Mucosa of rectum (tissue), 2 donors: ENCODE results near the gene ANKHD1.
A peak's percentile ranks its signal among the peaks of the same experiment; 100 is the strongest.

ENCODE experiments used
- H3K27ac ChIP-seq, 2 donors: one replicate each; pipeline ENCODE4 v1.7.0; 2013; ENCODE audit warnings: inconsistent platforms in 2 of 2, low read depth in 2 of 2, low read length in 2 of 2
- H3K27me3 ChIP-seq, 2 donors: one replicate each; pipeline ENCODE4 v1.7.0; 2013; ENCODE audit warnings: low read length in 2 of 2; ENCODE audit not compliant: control insufficient read depth in 2 of 2, insufficient read depth in 2 of 2
- H3K36me3 ChIP-seq, 2 donors: one replicate each; pipeline ENCODE4 v1.7.0; 2013; ENCODE audit warnings: low read length in 2 of 2; ENCODE audit not compliant: control insufficient read depth in 2 of 2, insufficient read depth in 2 of 2
- H3K4me1 ChIP-seq, 2 donors: one replicate each; pipeline ENCODE4 v1.7.0; 2013; ENCODE audit warnings: low read length in 2 of 2, mild to moderate bottlenecking in 1 of 2; ENCODE audit not compliant: control insufficient read depth in 2 of 2, insufficient read depth in 2 of 2
- H3K4me3 ChIP-seq, 2 donors: one replicate each; pipeline ENCODE4 v1.7.0; 2013; ENCODE audit warnings: low read length in 2 of 2
- H3K9ac ChIP-seq, 2 donors: one replicate each; pipeline ENCODE4 v1.7.0; 2013; ENCODE audit warnings: low read length in 2 of 2, low read depth in 1 of 2, mild to moderate bottlenecking in 1 of 2
- H3K9me3 ChIP-seq, 2 donors: one replicate each; pipeline ENCODE4 v1.7.0; 2013; ENCODE audit warnings: low read length in 2 of 2; ENCODE audit not compliant: control insufficient read depth in 2 of 2
- donor health status: healthy.
- donor health status: Normal muscosa, but diverticular disease.

The ANKHD1 gene

GRCh38 chr5:140513124-140513523 is 111.5 kb downstream of the ANKHD1 start:
- H3K36me3 ChIP-seq: peaks cover 47 to 57% of the 10 kb centered on the region in 2 donors

GRCh38 chr5:140524003-140524402 is 122.4 kb downstream of the ANKHD1 start:
- Histone ChIP-seq H3K9me3 (no peaks in the 10 kb centered on the region), H3K4me3 (no peak overlapping the region), H3K4me1 (no peaks in the 10 kb centered on the region), H3K27ac (no peak overlapping the region), H3K9ac (no peak overlapping the region), H3K36me3 (peaks cover 43 to 50% of the 10 kb centered on the region in 2 donors), H3K27me3 (no peaks in the 10 kb centered on the region)

More at GRCh38 chr5:140513124-140513523, 111.5 kb downstream of the ANKHD1 start:
- no peaks in the 10 kb centered on the region for H3K9me3 ChIP-seq
- H3K27me3 ChIP-seq: no peaks in the 10 kb centered on the region
- H3K4me1 ChIP-seq: no peaks in the 10 kb centered on the region
- no peak overlapping the region for H3K4me3 ChIP-seq
- H3K27ac ChIP-seq: no peak overlapping the region
- no peak overlapping the region for H3K9ac ChIP-seq

- Histone ChIP-seq H3K27me3 (no peaks in the 10 kb centered on the region), H3K27ac (no peak overlapping the region), H3K9ac (no peak overlapping the region), H3K36me3 (peaks cover 57 to 68% of the 10 kb centered on the region in 2 donors), H3K4me3 (no peak overlapping the region), H3K9me3 (no peaks in the 10 kb centered on the region), H3K4me1 (peaks cover 4 to 5% of the 10 kb centered on the region in 2 donors)
Measured at GRCh38 chr5:140540227-140540626, 138.6 kb downstream of the ANKHD1 start.

- no peak overlapping the region for H3K4me3 ChIP-seq
- H3K27me3 ChIP-seq: no peaks in the 10 kb centered on the region
- H3K27ac ChIP-seq: peak overlapping the region; percentile 63 to 69
- H3K36me3 ChIP-seq: peaks cover 43 to 58% of the 10 kb centered on the region in 2 donors
- no peaks in the 10 kb centered on the region for H3K9me3 ChIP-seq
- H3K9ac ChIP-seq: no peak overlapping the region
- H3K4me1 ChIP-seq: peaks cover 24 to 26% of the 10 kb centered on the region in 2 donors
Measured at GRCh38 chr5:140542972-140543371, 141.3 kb downstream of the ANKHD1 start.

GRCh38 chr5:140544986-140545385 is 143.4 kb downstream of the ANKHD1 start:
- no peak overlapping the region for H3K4me3 ChIP-seq
- H3K27me3 ChIP-seq: no peaks in the 10 kb centered on the region
- no peak overlapping the region for H3K9ac ChIP-seq
- peaks cover 32 to 42% of the 10 kb centered on the region in 2 donors for H3K36me3 ChIP-seq
- no peak overlapping the region for H3K27ac ChIP-seq
- peaks cover 44 to 46% of the 10 kb centered on the region in 2 donors for H3K4me1 ChIP-seq
- H3K9me3 ChIP-seq: no peaks in the 10 kb centered on the region

- H3K27ac ChIP-seq: peak overlapping the region in 1 of 2 donors; percentile 100
- peaks cover 32 to 42% of the 10 kb centered on the region in 2 donors for H3K36me3 ChIP-seq
- H3K4me3 ChIP-seq: no peak overlapping the region
- no peaks in the 10 kb centered on the region for H3K27me3 ChIP-seq
- H3K9ac ChIP-seq: no peak overlapping the region
- H3K9me3 ChIP-seq: no peaks in the 10 kb centered on the region
- H3K4me1 ChIP-seq: peaks cover 44 to 46% of the 10 kb centered on the region in 2 donors
Measured at GRCh38 chr5:140545606-140546005, 144.0 kb downstream of the ANKHD1 start.

GRCh38 chr5:140546851-140547507 is 145.3 kb downstream of the ANKHD1 start:
- Histone ChIP-seq H3K27me3 (no peaks in the 10 kb centered on the region), H3K27ac (peak overlapping the region; percentile 99 to 100), H3K36me3 (peaks cover 33 to 42% of the 10 kb centered on the region in 2 donors), H3K9me3 (no peaks in the 10 kb centered on the region), H3K4me1 (peaks cover 44 to 46% of the 10 kb centered on the region in 2 donors), H3K9ac (peak overlapping the region; percentile 54 to 96), H3K4me3 (peak overlapping the region; percentile 74 to 80)

- Histone ChIP-seq H3K9ac (peak within 1 kb of the TSS; percentile 74 to 96), H3K4me3 (peak within 1 kb of the TSS; percentile 74 to 80), H3K9me3 (no peaks in the 10 kb centered on the region), H3K36me3 (peaks cover 33 to 41% of the 10 kb centered on the region in 2 donors), H3K27ac (peak within 1 kb of the TSS; percentile 99 to 100), H3K27me3 (no peaks in the 10 kb centered on the region), H3K4me1 (peaks cover 44 to 46% of the 10 kb centered on the region in 2 donors)
Measured at GRCh38 chr5:140547508-140548299, 146.1 kb downstream of the ANKHD1 start, which contains the start of gene EIF4EBP3. Gene EIF4EBP3 (plus strand): TSS chr5:140547662. CDS start chr5:140547738, 76 bp downstream.

GRCh38 chr5:140548300-140548688 is 146.7 kb downstream of the ANKHD1 start:
- Histone ChIP-seq H3K9ac (peak overlapping the region; percentile 74 to 96), H3K27ac (peak overlapping the region; percentile 99 to 100), H3K4me1 (peaks cover 40 to 43% of the 10 kb centered on the region in 2 donors), H3K4me3 (peak overlapping the region; percentile 74 to 80), H3K27me3 (no peaks in the 10 kb centered on the region), H3K36me3 (peaks cover 33 to 37% of the 10 kb centered on the region in 2 donors), H3K9me3 (no peaks in the 10 kb centered on the region)

GRCh38 chr5:140548791-140549190 is 147.2 kb downstream of the ANKHD1 start:
- H3K4me1 ChIP-seq: peaks cover 39 to 43% of the 10 kb centered on the region in 2 donors
- H3K9ac ChIP-seq: peak overlapping the region; percentile 74 to 96
- peak overlapping the region; percentile 99 to 100 for H3K27ac ChIP-seq
- H3K4me3 ChIP-seq: peak overlapping the region in 1 of 2 donors; percentile 80
- H3K9me3 ChIP-seq: no peaks in the 10 kb centered on the region
- peaks cover 33 to 36% of the 10 kb centered on the region in 2 donors for H3K36me3 ChIP-seq
- no peaks in the 10 kb centered on the region for H3K27me3 ChIP-seq
